ENCODE data around the gene RING1. TPM values are rescaled to one million over a fixed set of nuclear protein-coding genes. Genes with fewer than 3 reads are reported as not detected.
A peak's percentile ranks its signal among the peaks of the same experiment; 100 is the strongest.

Gene RING1
- total RNA-seq, 1 experiment from 2014 or later, result 45.9 TPM

GRCh38 chr6:33200219-33201146 lies 7.8 kb upstream of the RING1 start, which contains the start of the genes RXRB and SLC39A7:
TSS of gene RXRB (minus strand) at chr6:33200665. CDS start at chr6:33200476, 189 bp downstream.
TSS of gene SLC39A7 (plus strand) at chr6:33200867. CDS start at chr6:33201246, 379 bp downstream.
- RAD21 ChIA-PET (ENCODE audit: low non-redundant PET in 1 of 2, low total read pairs in 2 of 2, uncharacterized antibody in 2 of 2, unreplicated experiment in 2 of 2), result interaction anchor here in 1 of 2 experiments (0.7 kb wide), 1 partner anchor 39 kb away, joined by 3 read pairs; no protein-coding TSS in a partner anchor
- Histone ChIP-seq H3K9ac (ENCODE audit: low read length) (peak within 1 kb of the TSS; percentile 80), H3K9me2 (ENCODE audit: insufficient read depth) (no peaks in the 10 kb centered on the region), H3K4me1 (ENCODE audit: control insufficient read depth in 1 of 2, insufficient read depth in 2 of 2, low read length in 2 of 2) (peaks cover 35 to 60% of the 10 kb centered on the region in 2 experiments), H3K79me2 (ENCODE audit: insufficient read depth, low read length) (peaks cover 73% of the 10 kb centered on the region), H3K4me2 (ENCODE audit: low read length) (peak within 1 kb of the TSS; percentile 96), H4K20me1 (ENCODE audit: insufficient read depth) (no peaks in the 10 kb centered on the region), H3K4me3 (replicated peaks in 1 of 2; ENCODE audit: low read depth in 1 of 2, low read length in 2 of 2) (peak within 1 kb of the TSS; percentile 63 to 69), H2AFZ (ENCODE audit: low read depth, low read length, poor library complexity, severe bottlenecking) (peak within 1 kb of the TSS; percentile 35), H3K9me3 (ENCODE audit: control insufficient read depth in 1 of 2, insufficient read depth in 1 of 2, low read depth in 1 of 2, low read length in 2 of 2) (no peaks in the 10 kb centered on the region), H3K27me3 (ENCODE audit: insufficient read depth, low read length) (no peaks in the 10 kb centered on the region), H3K27ac (ENCODE audit: low read depth, low read length) (peak within 1 kb of the TSS; percentile 94), H3K36me3 (ENCODE audit: control insufficient read depth in 1 of 2, insufficient read depth in 2 of 2, low read length in 2 of 2) (peaks cover 27 to 43% of the 10 kb centered on the region in 2 experiments; a peak in 3 of 4 replicates)
- TF ChIP-seq EGR1 (IDR thresholded peaks at IDR 0.05; ENCODE audit: low read depth), result no peak
- peak; percentile 95 for TF ChIP-seq ZBTB33 (IDR thresholded peaks at IDR 0.05; ENCODE audit: extremely low read depth, insufficient replicate concordance, low read length)
- peak; percentile 83 for TF ChIP-seq POLR2AphosphoS5 (IDR thresholded peaks at IDR 0.05; ENCODE audit: low read depth, low read length)
- 0 out of 2 replicates have a peak, but pooled peaks have one; percentile 16 for TF ChIP-seq ZFX (IDR thresholded peaks at IDR 0.05)
- TF ChIP-seq YY1 (IDR thresholded peaks at IDR 0.05; ENCODE audit: extremely low read depth, insufficient replicate concordance, low read depth, low read length), result peak; percentile 98
- CTCF ChIA-PET, result interaction anchor here (1.0 kb wide), 1 partner anchor 28 kb away, joined by 3 read pairs; no protein-coding TSS in a partner anchor
- BruUV-seq (replicated peaks), result no TSS peak
- ATAC-seq (peak; percentile 61), DNase-seq (ENCODE audit: low read depth, low spot score) (peak; percentile 98)
- intact Hi-C loops (cut with micrococcal nuclease), result loop anchor here (1.0 to 10.0 kb wide), 4 partner anchors 49 to 214 kb away; partner anchors contain the start of genes CUTA, PHF1 and RGL2
- POLR2A ChIA-PET, result interaction anchor here (0.7 to 1.5 kb wide), 4 partner anchors 8 to 71 kb away, joined by 4 to 6 read pairs (median 4); partner anchors contain the start of genes RING1, RPS18 and VPS52

Measured in HCT116 (cell line).